Neuron (in vitro differentiated cells): ENCODE data around the gene CD27.
"Not testable (repeated sequence)": the region's sequence is repeated elsewhere in the genome, so short reads cannot be mapped to it uniquely, and the experiment has no call there.

ENCODE experiments used
- H2AFZ ChIP-seq: one replicate; pipeline ENCODE4 v1.6.1; 2013; ENCODE audit warnings: low read depth, mild to moderate bottlenecking, inconsistent platforms, low read length, moderate library complexity
- H3K27me3 ChIP-seq: one replicate; pipeline ENCODE4 v1.6.1; 2013; ENCODE audit warnings: low read length; ENCODE audit not compliant: insufficient read depth
- H3K36me3 ChIP-seq: one replicate; pipeline ENCODE4 v1.6.1; 2013; ENCODE audit warnings: low read length; ENCODE audit not compliant: insufficient read depth
- H3K4me1 ChIP-seq: one replicate; pipeline ENCODE4 v1.6.1; 2013; ENCODE audit warnings: low read length; ENCODE audit not compliant: insufficient read depth
- H3K4me3 ChIP-seq: 2 replicates; pipeline ENCODE4 v1.5.1; 2013; ENCODE audit warnings: mild to moderate bottlenecking, low read length, moderate library complexity
- H3K9me3 ChIP-seq: one replicate; pipeline ENCODE4 v1.6.1; 2013; ENCODE audit warnings: low read length

CD27 gene

DNA sequence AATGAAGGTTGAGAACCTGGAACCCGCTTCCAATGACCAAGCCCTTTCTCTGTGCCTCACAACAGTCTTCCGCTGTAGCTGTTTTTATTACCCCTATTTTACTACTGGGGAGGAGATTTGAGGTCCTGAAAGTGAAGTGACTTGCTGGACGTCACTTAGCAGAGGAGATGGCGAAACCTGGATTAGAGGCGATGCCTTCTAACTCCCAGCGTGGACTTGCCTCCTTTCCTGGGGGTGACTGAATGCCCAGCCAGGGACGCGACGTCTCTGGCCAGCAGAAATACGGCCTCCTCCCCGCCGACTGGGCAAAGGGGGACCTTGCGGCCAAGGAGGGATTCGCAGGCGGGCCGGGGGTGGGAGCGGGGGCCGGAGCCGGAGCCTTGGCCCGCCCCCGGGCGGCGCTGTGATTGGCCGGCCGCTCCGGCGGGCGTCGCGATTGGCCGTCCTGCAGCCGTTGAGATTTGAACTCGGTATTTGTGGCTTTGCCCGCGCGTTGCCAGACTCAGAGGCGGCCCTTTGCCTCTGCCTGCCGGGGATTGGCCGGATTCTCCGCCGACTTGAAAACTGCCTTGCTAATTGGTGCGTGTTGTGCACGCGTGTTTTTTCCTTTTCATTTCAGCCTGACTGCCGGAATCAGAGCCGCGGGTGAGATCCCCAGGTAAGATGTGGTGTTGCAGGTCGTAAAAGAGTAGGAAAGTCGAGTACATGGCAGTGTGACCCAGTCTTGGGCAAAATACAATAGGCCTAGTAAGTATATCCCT, 48.9 kb downstream of the CD27 start, which contains the start of gene NCAPD2:
Gene NCAPD2 (plus strand): TSS at position 606 of the 761 bp plus-strand sequence. CDS start 997 bp downstream, outside the sequence.
- Histone ChIP-seq H3K9me3 (no peaks in the 10 kb centered on the region), H3K4me1 (peaks cover 33% of the 10 kb centered on the region), H3K4me3 (peak within 1 kb of the TSS; percentile 98), H3K27me3 (no peaks in the 10 kb centered on the region), H3K36me3 (peaks cover 41% of the 10 kb centered on the region), H2AFZ (peak within 1 kb of the TSS; percentile 82)

DNA sequence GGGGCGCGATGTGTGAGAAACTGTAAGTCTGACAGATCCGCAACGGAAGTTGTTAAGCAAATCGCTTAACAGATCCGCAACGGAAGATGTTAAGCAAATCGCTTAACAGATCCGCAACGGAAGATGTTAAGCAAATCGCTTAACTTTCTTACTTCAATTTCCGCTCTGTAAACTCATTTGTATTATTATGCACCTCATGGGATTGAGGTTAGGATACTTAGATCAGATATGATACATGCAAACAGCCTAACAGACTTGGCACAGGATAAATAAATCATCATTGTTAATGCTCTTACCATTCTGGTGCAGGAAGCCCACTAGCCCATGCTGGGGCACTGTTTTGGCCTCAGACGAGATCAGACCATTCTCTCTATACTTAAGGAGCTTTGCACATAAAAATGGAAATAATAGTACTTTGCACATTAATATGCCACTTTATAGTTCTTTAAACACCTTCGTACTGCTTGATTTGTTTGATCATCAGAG, 49.5 kb downstream of the CD27 start:
- Histone ChIP-seq H3K4me3 (peak overlapping the region; percentile 98), H2AFZ (peak overlapping the region; percentile 1), H3K4me1 (peaks cover 33% of the 10 kb centered on the region), H3K27me3 (no peaks in the 10 kb centered on the region), H3K36me3 (peaks cover 47% of the 10 kb centered on the region), H3K9me3 (no peaks in the 10 kb centered on the region)

DNA sequence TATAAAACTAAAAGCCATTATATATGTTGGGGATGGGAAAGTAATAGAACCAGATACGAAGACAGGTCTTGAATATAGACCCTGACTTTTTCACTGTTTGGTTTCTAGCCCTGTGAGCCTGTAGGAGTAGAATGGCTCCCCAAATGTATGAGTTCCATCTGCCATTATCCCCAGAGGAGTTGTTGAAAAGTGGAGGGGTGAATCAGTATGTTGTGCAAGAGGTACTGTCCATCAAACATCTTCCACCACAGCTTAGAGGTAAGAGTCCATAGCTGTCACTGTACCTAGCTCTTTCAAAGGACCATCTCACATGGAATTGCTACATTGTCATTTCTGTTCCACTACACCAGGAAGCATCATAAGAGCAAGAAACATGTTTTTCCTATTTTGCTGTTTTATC, 50.2 kb downstream of the CD27 start:
- peaks cover 33% of the 10 kb centered on the region for H3K4me1 ChIP-seq
- peak overlapping the region; percentile 98 for H3K4me3 ChIP-seq
- H3K27me3 ChIP-seq, result no peaks in the 10 kb centered on the region
- no peaks in the 10 kb centered on the region for H3K9me3 ChIP-seq
- no peak overlapping the region for H2AFZ ChIP-seq
- H3K36me3 ChIP-seq, result peaks cover 52% of the 10 kb centered on the region

DNA sequence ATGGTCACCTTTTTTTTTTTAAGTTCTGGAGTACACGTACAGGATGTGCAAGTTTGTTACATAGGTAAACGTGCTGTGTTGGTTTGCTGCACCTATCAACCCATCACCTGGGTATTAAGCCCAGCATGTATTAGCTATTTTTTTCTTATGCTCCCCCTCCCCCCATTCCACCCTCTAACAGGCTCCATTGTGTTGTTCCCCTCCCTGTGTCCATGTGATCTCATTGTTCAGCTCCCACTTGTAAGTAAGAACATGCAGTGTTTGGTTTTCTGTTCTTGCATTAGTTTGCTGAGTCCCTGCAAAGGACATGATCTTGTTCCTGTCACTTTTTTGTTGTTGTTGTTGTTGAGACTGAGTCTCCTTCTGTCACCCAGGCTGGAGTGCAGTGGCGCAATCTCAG, 52.5 kb downstream of the CD27 start:
- H3K36me3 ChIP-seq, result peaks cover 62% of the 10 kb centered on the region
- H2AFZ ChIP-seq, H3K27me3 ChIP-seq, H3K4me3 ChIP-seq, H3K9me3 ChIP-seq: not testable (repeated sequence)
- H3K4me1 ChIP-seq, result peaks cover 30% of the 10 kb centered on the region

DNA sequence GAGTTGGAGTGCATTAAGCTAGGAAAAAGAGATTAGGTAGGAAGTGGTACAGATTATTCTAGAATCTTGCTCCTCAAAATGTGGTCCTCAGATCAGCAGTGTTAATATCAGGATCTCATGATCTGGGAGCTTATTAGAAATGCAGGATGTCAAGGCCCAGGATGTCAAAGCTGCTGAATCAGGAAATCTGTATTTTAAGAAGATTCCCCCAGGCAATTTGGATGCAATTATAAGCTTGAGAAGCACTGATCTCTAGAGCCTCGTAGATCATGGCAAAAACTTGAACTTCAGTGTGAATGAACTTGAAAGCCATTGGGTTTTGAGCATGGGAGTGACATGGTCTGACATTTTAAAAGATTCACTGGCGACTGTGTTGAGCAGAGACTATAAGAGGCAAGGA, 55.7 kb downstream of the CD27 start:
- Histone ChIP-seq H3K36me3 (peaks cover 80% of the 10 kb centered on the region), H2AFZ (no peak overlapping the region), H3K9me3 (no peaks in the 10 kb centered on the region), H3K27me3 (no peaks in the 10 kb centered on the region), H3K4me1 (peaks cover 16% of the 10 kb centered on the region), H3K4me3 (no peak overlapping the region)
